Endothelial cell of hepatic sinusoid (primary cell): ENCODE measurements around the gene GPSM1.
"Not testable (repeated sequence)": the region's sequence is repeated elsewhere in the genome, so short reads cannot be mapped to it uniquely, and the experiment has no call there.

Experiments used
- in situ Hi-C: cut with HindIII; loops from 2 replicates; pipeline ENCODE4 v1.10.0; 2017; ENCODE audit warnings: low sequenced_read_pairs

GPSM1 gene

GRCh38 chr9:136341769-136342168 is 14.4 kb downstream of the GPSM1 start:
- in situ Hi-C loops, result no loop called here

- in situ Hi-C loops, result no loop called here
Observed at GRCh38 chr9:136342181-136343120, 15.1 kb downstream of the GPSM1 start.

- in situ Hi-C loops, result no loop called here
Observed at GRCh38 chr9:136343121-136343883, 16.0 kb downstream of the GPSM1 start.

GRCh38 chr9:136343884-136344269 is 16.5 kb downstream of the GPSM1 start:
- in situ Hi-C loops, result no loop called here

- in situ Hi-C loops, result no loop called here
Observed at GRCh38 chr9:136344544-136345280, 17.4 kb downstream of the GPSM1 start.

- in situ Hi-C loops, result no loop called here
Observed at GRCh38 chr9:136345281-136346156, 18.2 kb downstream of the GPSM1 start.

- in situ Hi-C loops, result no loop called here
Observed at GRCh38 chr9:136346157-136346481, 18.8 kb downstream of the GPSM1 start.

GRCh38 chr9:136346927-136347465 is 19.7 kb downstream of the GPSM1 start:
- in situ Hi-C loops, result no loop called here

GRCh38 chr9:136347472-136348256 is 20.3 kb downstream of the GPSM1 start:
- in situ Hi-C loops, result no loop called here

- in situ Hi-C loops, result no loop called here
Observed at GRCh38 chr9:136348691-136349090, 21.4 kb downstream of the GPSM1 start.

GRCh38 chr9:136349546-136349945 is 22.2 kb downstream of the GPSM1 start:
- in situ Hi-C loops, result no loop called here

- in situ Hi-C loops, result no loop called here
Observed at GRCh38 chr9:136351252-136351800, 24.0 kb downstream of the GPSM1 start.

GRCh38 chr9:136351868-136352267 is 24.5 kb downstream of the GPSM1 start:
- in situ Hi-C loops, result not testable (repeated sequence)

- in situ Hi-C loops, result no loop called here
Observed at GRCh38 chr9:136352682-136353081, 25.3 kb downstream of the GPSM1 start.

- in situ Hi-C loops, result no loop called here
Observed at GRCh38 chr9:136353088-136353487, 25.7 kb downstream of the GPSM1 start.

GRCh38 chr9:136353757-136354488 is 26.6 kb downstream of the GPSM1 start:
- in situ Hi-C loops, result no loop called here

GRCh38 chr9:136354592-136355085 is 27.3 kb downstream of the GPSM1 start:
- in situ Hi-C loops, result no loop called here
